ENCODE results near the gene CCDC70. TPM values are rescaled to one million over a fixed set of nuclear protein-coding genes. Genes with fewer than 3 reads are reported as not detected.

The CCDC70 gene
- total and polyA plus RNA-seq, 2 of the 8 experiments (the other 6 are each of a cell fraction or from before 2014, with no cell fraction given): not detected

GRCh38 chr13:51881296-51881695 lies 19.5 kb downstream of the CCDC70 start:
- TF ChIP-seq RXRA (IDR thresholded peaks at IDR 0.05; ENCODE audit: insufficient read depth, low read depth, low read length): no peak
- CTCF ChIA-PET (ENCODE audit: partially characterized antibody): interaction anchor here (0.7 to 7.3 kb wide), 3 partner anchors 9 to 65 kb away, joined by 3 to 57 read pairs (median 4); no protein-coding TSS in a partner anchor
- POLR2A ChIA-PET (ENCODE audit: partially characterized antibody): no interaction called here
- H2BK5ac ChIP-seq (ENCODE audit: low read depth, low read length): no peak overlapping the region
- no peak overlapping the region for H2AK5ac ChIP-seq (ENCODE audit: low read depth, low read length)
- H3K23me2 ChIP-seq (ENCODE audit: low read depth, low read length): no peaks in the 10 kb centered on the region
- H4K8ac ChIP-seq (ENCODE audit: extremely low read depth, insufficient read depth, low read length): no peak overlapping the region
- H3K18ac ChIP-seq (ENCODE audit: extremely low read depth, low read length): no peak overlapping the region
- H3K36me3 ChIP-seq (ENCODE audit: control insufficient read depth in 2 of 4, insufficient read depth in 4 of 4, low read length in 3 of 4): no peaks in the 10 kb centered on the region
- no peak overlapping the region for H4K5ac ChIP-seq (ENCODE audit: insufficient read length, low read depth, low read length)
- no peaks in the 10 kb centered on the region for H3K27me3 ChIP-seq (replicated peaks in 1 of 4; ENCODE audit: control insufficient read depth in 3 of 4, extremely low read depth in 1 of 4, insufficient read depth in 3 of 4, low read length in 3 of 4)
- no peak overlapping the region for H3K23ac ChIP-seq (ENCODE audit: insufficient read length)
- no peak overlapping the region for H3K56ac ChIP-seq (replicated peaks; ENCODE audit: insufficient read length, low read depth, low read length)
- H3K4me2 ChIP-seq (ENCODE audit: insufficient read depth in 1 of 2, low read depth in 2 of 2, low read length in 2 of 2): no peak overlapping the region
- 96% methylated on average over 1 of the region's 1 CpG; no CpG with 5 or more reads in 1 of the 2 experiments for WGBS, 2 experiments (ENCODE audit: extremely low coverage in 1 of 2, insufficient coverage in 1 of 2, insufficient read length in 1 of 2, insufficient replicate concordance in 2 of 2, low coverage in 1 of 2, low lambda C conversion rate in 2 of 2, missing lambda C conversion rate in 1 of 2)
- H2AFZ ChIP-seq (ENCODE audit: low read length): no peak overlapping the region
- H3K14ac ChIP-seq (ENCODE audit: insufficient read length): no peak overlapping the region
- H3K9me3 ChIP-seq (ENCODE audit: insufficient read depth in 2 of 2, low read depth in 1 of 2, low read length in 1 of 2): no peaks in the 10 kb centered on the region
- no peak overlapping the region for H2BK12ac ChIP-seq (ENCODE audit: low read depth, low read length)
- no peak overlapping the region for H2BK120ac ChIP-seq (replicated peaks; ENCODE audit: low read depth, low read length)
- no peak overlapping the region for H3K4ac ChIP-seq (replicated peaks; ENCODE audit: insufficient read length, low read depth, low read length)
- no peaks in the 10 kb centered on the region for H4K20me1 ChIP-seq (replicated peaks in 1 of 2; ENCODE audit: control insufficient read depth in 1 of 2, insufficient read depth in 2 of 2, low read length in 2 of 2)
- no peak overlapping the region for H3K27ac ChIP-seq (ENCODE audit: low read depth, low read length)
- no peak overlapping the region for H2BK15ac ChIP-seq (ENCODE audit: low read length)
- H3K79me2 ChIP-seq (ENCODE audit: control insufficient read depth in 1 of 2, insufficient read depth in 2 of 2, low read length in 2 of 2): no peaks in the 10 kb centered on the region
- no peak overlapping the region for H2BK20ac ChIP-seq (ENCODE audit: low read length)
- H3K9ac ChIP-seq (replicated peaks in 1 of 4; ENCODE audit: extremely low read depth in 1 of 4, low read depth in 3 of 4, low read length in 3 of 4): no peak overlapping the region
- DNase-seq (ENCODE audit: low read depth in 1 of 2, low spot score in 2 of 2): no peak
- H3K4me3 ChIP-seq (ENCODE audit: extremely low read depth in 1 of 4, insufficient read depth in 2 of 4, low read depth in 3 of 4, low read length in 4 of 4): no peak overlapping the region
- H3K4me1 ChIP-seq (replicated peaks in 1 of 4; ENCODE audit: control insufficient read depth in 3 of 4, insufficient read depth in 4 of 4, low read length in 3 of 4): no peaks in the 10 kb centered on the region
- no peak overlapping the region for H4K91ac ChIP-seq (replicated peaks; ENCODE audit: insufficient read length, low read length)
- no peaks in the 10 kb centered on the region for H3K79me1 ChIP-seq (ENCODE audit: low read depth, low read length)
- FAIRE-seq: no peak

Measured in H1 (cell line).